KMS-11 (cell line): Measurements from ENCODE around the gene MAP3K6.

ENCODE experiments used
- H2AFZ ChIP-seq: fragments of 200-600 bp; sonication (generic); 2 replicates; pipeline ENCODE4 v1.6.1; 2016; ENCODE audit warnings: antibody characterized with exemption, mixed run types, low read depth
- H3K27ac ChIP-seq: fragments of 200-600 bp; sonication (generic); 2 replicates; pipeline ENCODE4 v1.6.1; 2016; ENCODE audit warnings: mild to moderate bottlenecking, mixed run types
- H3K27me3 ChIP-seq: fragments of 200-600 bp; sonication (generic); 2 replicates; pipeline ENCODE4 v1.6.1; 2017; ENCODE audit warnings: mild to moderate bottlenecking, low read depth, mixed run types, moderate library complexity; ENCODE audit not compliant: insufficient read depth
- H3K36me3 ChIP-seq: fragments of 200-600 bp; sonication (generic); 2 replicates; pipeline ENCODE4 v1.6.1; 2017; ENCODE audit warnings: mild to moderate bottlenecking, mixed run types; ENCODE audit not compliant: insufficient read depth
- H3K4me1 ChIP-seq: fragments of 200-600 bp; sonication (generic); 2 replicates; pipeline ENCODE4 v1.6.1; 2016; ENCODE audit warnings: mild to moderate bottlenecking, low read depth, mixed run types; ENCODE audit not compliant: poor library complexity, severe bottlenecking
- H3K4me2 ChIP-seq: fragments of 200-600 bp; sonication (generic); 2 replicates; pipeline ENCODE4 v1.7.0; 2016; ENCODE audit warnings: mild to moderate bottlenecking, mixed run types
- H3K4me3 ChIP-seq: fragments of 200-600 bp; sonication (generic); IDR thresholded peaks from 2 replicates; pipeline ENCODE4 v1.6.1; 2017; ENCODE audit warnings: low read depth, low read length, mixed read lengths; ENCODE audit not compliant: insufficient read depth
- H3K79me2 ChIP-seq: fragments of 200-600 bp; sonication (generic); 2 replicates; pipeline ENCODE4 v1.6.1; 2016; ENCODE audit warnings: low read depth, mixed run types; ENCODE audit not compliant: insufficient read depth
- H3K9ac ChIP-seq: fragments of 200-600 bp; sonication (generic); 2 replicates; pipeline ENCODE4 v1.6.1; 2016; ENCODE audit warnings: mild to moderate bottlenecking, mixed run types
- H4K20me1 ChIP-seq: fragments of 200-600 bp; sonication (generic); 2 replicates; pipeline ENCODE4 v1.6.1; 2016; ENCODE audit warnings: mild to moderate bottlenecking, mixed run types; ENCODE audit not compliant: insufficient read depth
- TF ChIP-seq, protein P1 (sequence below): fragments of 200-600 bp; sonication (generic); conservative IDR thresholded peaks from 2 replicates; pipeline ENCODE4 v1.6.1; 2017; ENCODE audit warnings: low read depth, mild to moderate bottlenecking, antibody characterized with exemption, low read length, moderate library complexity, mixed read lengths

MAP3K6 gene

DNA sequence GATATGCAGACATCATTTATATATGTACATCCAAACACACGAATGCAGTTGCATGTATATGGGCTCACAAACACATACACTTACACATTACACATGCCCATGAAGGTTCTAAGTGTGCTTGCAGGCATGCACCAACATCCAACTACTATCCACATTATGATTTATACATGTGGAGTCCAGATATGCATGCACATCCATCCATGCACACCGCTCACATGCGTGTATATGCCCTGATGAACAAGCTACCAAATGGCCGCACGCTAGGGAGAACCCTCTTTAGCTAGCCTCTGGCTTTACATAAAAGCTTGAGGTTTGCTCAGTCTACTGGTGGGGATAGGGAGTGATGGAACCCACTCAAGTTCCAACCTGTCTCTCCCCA is 34.2 kb upstream of the MAP3K6 start:
- Histone ChIP-seq H3K27ac (no peak overlapping the region), H4K20me1 (no peaks in the 10 kb centered on the region), H3K9ac (no peak overlapping the region), H3K79me2 (no peaks in the 10 kb centered on the region), H3K36me3 (no peaks in the 10 kb centered on the region), H3K4me1 (no peaks in the 10 kb centered on the region), H3K27me3 (no peaks in the 10 kb centered on the region), H3K4me3 (no peak overlapping the region), H3K4me2 (no peak overlapping the region), H2AFZ (no peak overlapping the region)
- TF ChIP-seq, protein P1, sequence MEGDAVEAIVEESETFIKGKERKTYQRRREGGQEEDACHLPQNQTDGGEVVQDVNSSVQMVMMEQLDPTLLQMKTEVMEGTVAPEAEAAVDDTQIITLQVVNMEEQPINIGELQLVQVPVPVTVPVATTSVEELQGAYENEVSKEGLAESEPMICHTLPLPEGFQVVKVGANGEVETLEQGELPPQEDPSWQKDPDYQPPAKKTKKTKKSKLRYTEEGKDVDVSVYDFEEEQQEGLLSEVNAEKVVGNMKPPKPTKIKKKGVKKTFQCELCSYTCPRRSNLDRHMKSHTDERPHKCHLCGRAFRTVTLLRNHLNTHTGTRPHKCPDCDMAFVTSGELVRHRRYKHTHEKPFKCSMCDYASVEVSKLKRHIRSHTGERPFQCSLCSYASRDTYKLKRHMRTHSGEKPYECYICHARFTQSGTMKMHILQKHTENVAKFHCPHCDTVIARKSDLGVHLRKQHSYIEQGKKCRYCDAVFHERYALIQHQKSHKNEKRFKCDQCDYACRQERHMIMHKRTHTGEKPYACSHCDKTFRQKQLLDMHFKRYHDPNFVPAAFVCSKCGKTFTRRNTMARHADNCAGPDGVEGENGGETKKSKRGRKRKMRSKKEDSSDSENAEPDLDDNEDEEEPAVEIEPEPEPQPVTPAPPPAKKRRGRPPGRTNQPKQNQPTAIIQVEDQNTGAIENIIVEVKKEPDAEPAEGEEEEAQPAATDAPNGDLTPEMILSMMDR = no peak

- H2AFZ ChIP-seq = no peak overlapping the region
- H3K27ac ChIP-seq = no peak overlapping the region
- H3K4me2 ChIP-seq = no peak overlapping the region
- H3K4me1 ChIP-seq = peaks cover 3% of the 10 kb centered on the region
- H3K36me3 ChIP-seq = no peaks in the 10 kb centered on the region
- H3K27me3 ChIP-seq = no peaks in the 10 kb centered on the region
- no peak overlapping the region for H3K9ac ChIP-seq
- H3K79me2 ChIP-seq = no peaks in the 10 kb centered on the region
- H4K20me1 ChIP-seq = no peaks in the 10 kb centered on the region
- TF ChIP-seq, protein P1 = no peak
- no peak overlapping the region for H3K4me3 ChIP-seq
Observed at GRCh38 chr1:27400082-27400962, 33.6 kb upstream of the MAP3K6 start.

- Histone ChIP-seq H3K27ac (no peak overlapping the region; the same call in 1 of the 2 replicates), H3K79me2 (no peaks in the 10 kb centered on the region), H4K20me1 (no peaks in the 10 kb centered on the region), H3K36me3 (no peaks in the 10 kb centered on the region), H3K4me2 (no peak overlapping the region), H3K4me3 (no peak overlapping the region), H2AFZ (no peak overlapping the region), H3K4me1 (peaks cover 7% of the 10 kb centered on the region), H3K27me3 (no peaks in the 10 kb centered on the region), H3K9ac (no peak overlapping the region)
- TF ChIP-seq, protein P1 = no peak
Observed at GRCh38 chr1:27399251-27400025, 32.7 kb upstream of the MAP3K6 start.

GRCh38 chr1:27398405-27399149 is 31.8 kb upstream of the MAP3K6 start:
- TF ChIP-seq, protein P1 = no peak
- Histone ChIP-seq H3K4me1 (peaks cover 7% of the 10 kb centered on the region), H3K79me2 (no peaks in the 10 kb centered on the region), H3K4me3 (no peak overlapping the region), H3K27ac (no peak overlapping the region; the same call in 1 of the 2 replicates), H3K9ac (no peak overlapping the region), H2AFZ (no peak overlapping the region), H3K36me3 (no peaks in the 10 kb centered on the region), H3K27me3 (no peaks in the 10 kb centered on the region), H3K4me2 (no peak overlapping the region), H4K20me1 (no peaks in the 10 kb centered on the region)
